Osteoblast (primary cell): ENCODE data around the gene DMAC2. TPM values are rescaled to one million over a fixed set of nuclear protein-coding genes. Genes with fewer than 3 reads are reported as not detected.

Source experiments
- small RNA-seq: library from RNA; depleted of rRNA; stranded (forward); fragments of <200 nt; gene quantifications from one replicate; pipeline ENCODE3, GENCODE V24; 2012
- total RNA-seq: library from RNA; depleted of rRNA; stranded (reverse); fragments of >200 nt; gene quantifications from 2 replicates; pipeline ENCODE4 v1.2.3, GENCODE V29; 2012

The DMAC2 gene
- total RNA-seq, 1 donor, result 30.0 TPM

Small RNAs within 50 kb of the gene (small RNA-seq; reads per million reads assigned to genes)
- gene RF00017, result not detected

Other genes starting within 250 kb of the DMAC2 start
- not detected in 2 replicates for gene CYP2S1, start 246.7 kb downstream of the DMAC2 start, total RNA-seq
- 355 and 368 TPM in 2 replicates for gene AXL, start 220.7 kb downstream of the DMAC2 start, total RNA-seq
- 113 and 114 TPM in 2 replicates for gene HNRNPUL1, start 175.5 kb downstream of the DMAC2 start, total RNA-seq
- 9.0 and 11.2 TPM in 2 replicates for gene CCDC97, start 129.7 kb downstream of the DMAC2 start, total RNA-seq
- gene TGFB1, start 86.0 kb downstream of the DMAC2 start, total RNA-seq, result 17.4 and 21.2 TPM in 2 replicates
- 5.6 and 6.5 TPM in 2 replicates for gene B9D2, start 75.8 kb downstream of the DMAC2 start, total RNA-seq
- 5.9 and 6.2 TPM in 2 replicates for gene TMEM91, start 63.4 kb downstream of the DMAC2 start, total RNA-seq
- gene EXOSC5, start 42.6 kb downstream of the DMAC2 start, total RNA-seq, result 13.3 and 14.5 TPM in 2 replicates
- 33.9 and 37.3 TPM in 2 replicates for gene BCKDHA, start 42.1 kb downstream of the DMAC2 start, total RNA-seq
- gene B3GNT8, start 12.5 kb downstream of the DMAC2 start, total RNA-seq, result 0.59 and 0.72 TPM in 2 replicates
- gene ERICH4, start 3.2 kb upstream of the DMAC2 start, total RNA-seq, result not detected in 2 replicates
- not detected in 2 replicates for gene CEACAM21, start 136.3 kb upstream of the DMAC2 start, total RNA-seq
- not detected in 2 replicates for gene CEACAM4, start 187.2 kb upstream of the DMAC2 start, total RNA-seq
- gene CEACAM7, start 248.4 kb upstream of the DMAC2 start, total RNA-seq, result not detected in 2 replicates